ENCODE results near the gene CLEC18B.

DNA sequence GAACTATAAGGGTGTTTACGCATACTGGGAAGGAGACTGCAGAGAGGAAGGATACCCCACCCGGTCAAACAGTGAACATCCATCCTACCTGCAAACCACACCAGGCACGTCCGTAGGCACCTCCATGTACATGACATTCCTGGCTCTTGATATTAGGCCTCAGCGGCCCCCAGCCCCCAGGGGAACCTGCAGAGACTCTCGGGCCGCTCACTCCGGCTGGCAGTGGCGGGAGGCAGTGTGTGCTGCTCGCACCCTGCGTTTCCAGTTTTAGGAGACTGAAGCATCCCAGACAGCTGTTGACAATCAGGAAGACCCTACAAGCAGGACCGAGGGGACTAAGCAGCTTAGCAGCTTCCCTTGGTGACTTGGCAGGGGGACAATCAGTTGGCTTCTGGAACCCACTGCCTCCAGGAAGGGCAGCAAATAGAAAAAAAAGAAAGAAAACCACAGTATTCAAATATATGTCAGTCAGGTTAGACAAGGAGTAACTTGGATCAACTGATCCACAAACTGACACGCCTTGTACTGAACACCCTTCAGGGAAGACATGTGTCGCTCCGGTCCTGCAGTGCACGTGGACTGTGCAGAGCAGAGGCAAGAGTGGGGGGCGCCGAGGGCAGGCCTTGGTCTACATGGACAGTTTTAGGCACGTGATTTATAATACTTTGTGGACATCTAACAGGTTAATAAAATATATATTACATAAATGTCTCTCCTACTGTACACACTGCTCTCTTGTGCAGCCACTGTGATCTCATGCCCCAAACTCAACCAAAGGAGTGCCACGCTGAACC lies 29.9 kb upstream of the CLEC18B start:
- no peak for TF ChIP-seq CTCF (conservative IDR thresholded peaks at IDR 0.05; ENCODE audit: low read depth, low read length)
- TF ChIP-seq EZH2 (IDR thresholded peaks at IDR 0.05; ENCODE audit: low read length, unreplicated experiment) = no peak

All from PC-3 (cell line).